ENCODE measurements around the gene TC2N.

The TC2N gene

DNA sequence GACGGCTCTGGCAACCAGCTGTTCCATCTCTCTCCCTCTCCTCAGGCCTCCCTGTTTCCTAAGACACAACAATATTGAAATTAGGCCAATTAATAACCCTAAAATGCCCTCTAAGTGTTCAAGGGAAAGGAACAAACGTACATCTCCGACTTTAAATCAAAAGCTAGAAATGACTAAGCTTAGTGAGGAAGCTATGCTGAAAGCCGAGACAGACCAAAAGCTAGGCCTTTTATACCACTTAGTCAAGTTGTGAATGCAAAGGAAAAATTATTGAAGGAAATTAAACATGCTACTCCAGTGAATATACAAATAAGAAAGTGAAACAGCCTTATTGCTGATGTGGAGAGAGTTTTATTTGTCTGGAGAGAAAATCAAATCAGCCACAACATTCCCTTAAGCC is 73.6 kb downstream of the TC2N start:
- no peak overlapping the region for H3K27ac ChIP-seq (ENCODE audit: low read depth, low read length)
- H3K4me3 ChIP-seq (ENCODE audit: low read depth, low read length): no peak overlapping the region
- no peak overlapping the region for H3K9ac ChIP-seq (ENCODE audit: low read length)
- no peaks in the 10 kb centered on the region for H3K9me3 ChIP-seq (ENCODE audit: control insufficient read depth, insufficient read depth, low read depth, low read length)
- H3K27me3 ChIP-seq (ENCODE audit: control insufficient read depth, insufficient read depth, low read length): no peaks in the 10 kb centered on the region
- H3K36me3 ChIP-seq (ENCODE audit: control insufficient read depth, insufficient read depth, low read length): no peaks in the 10 kb centered on the region; the same call in 1 of the 2 replicates
- no peaks in the 10 kb centered on the region for H3K4me1 ChIP-seq (ENCODE audit: control insufficient read depth, insufficient read depth, low read length)

DNA sequence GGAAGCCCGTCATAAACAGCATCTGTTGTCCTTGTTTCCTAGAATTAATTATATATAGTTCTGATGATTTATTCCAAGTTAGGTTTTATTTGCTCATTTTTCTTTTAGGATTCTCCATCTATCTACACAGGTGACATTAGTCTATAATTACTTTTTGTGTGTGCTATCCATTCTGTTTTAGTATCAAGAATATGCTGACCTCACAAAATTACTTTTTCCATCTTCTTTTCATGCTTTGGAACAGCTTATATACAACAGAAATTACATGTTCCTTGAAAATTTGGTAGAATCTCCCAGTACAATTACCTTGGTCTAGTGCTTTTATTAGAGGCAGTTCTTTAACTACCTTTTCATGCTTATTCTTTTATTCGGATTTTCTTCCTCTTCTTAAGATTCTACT is 81.1 kb downstream of the TC2N start:
- no peaks in the 10 kb centered on the region for H3K36me3 ChIP-seq (ENCODE audit: control insufficient read depth, insufficient read depth, low read length)
- H3K4me1 ChIP-seq (ENCODE audit: control insufficient read depth, insufficient read depth, low read length): no peaks in the 10 kb centered on the region
- H3K9me3 ChIP-seq (ENCODE audit: control insufficient read depth, insufficient read depth, low read depth, low read length): no peaks in the 10 kb centered on the region
- H3K9ac ChIP-seq (ENCODE audit: low read length): no peak overlapping the region
- H3K27ac ChIP-seq (ENCODE audit: low read depth, low read length): no peak overlapping the region
- H3K27me3 ChIP-seq (ENCODE audit: control insufficient read depth, insufficient read depth, low read length): no peaks in the 10 kb centered on the region
- no peak overlapping the region for H3K4me3 ChIP-seq (ENCODE audit: low read depth, low read length)

DNA sequence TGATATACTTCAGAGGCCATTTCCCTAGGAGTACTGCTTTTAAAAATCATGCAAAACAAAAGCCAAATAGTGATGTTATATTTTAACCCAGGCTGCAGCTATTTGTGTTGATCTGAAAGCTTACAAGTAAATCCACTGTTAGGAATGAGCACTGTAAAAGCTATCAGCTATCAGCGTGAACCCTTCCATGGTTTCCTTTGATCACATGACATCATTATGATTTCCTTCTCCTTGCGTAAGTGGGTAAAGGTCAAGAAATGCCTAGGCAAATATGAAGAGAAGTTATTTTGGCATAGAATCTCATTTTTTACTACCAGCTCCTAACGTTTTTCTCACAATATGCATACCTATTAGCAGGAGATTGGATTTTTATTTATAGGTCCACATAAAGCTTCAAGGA is 86.9 kb downstream of the TC2N start:
- no peak overlapping the region for H3K9ac ChIP-seq (ENCODE audit: low read length)
- H3K27ac ChIP-seq (ENCODE audit: low read depth, low read length): no peak overlapping the region
- no peaks in the 10 kb centered on the region for H3K9me3 ChIP-seq (ENCODE audit: control insufficient read depth, insufficient read depth, low read depth, low read length)
- H3K4me1 ChIP-seq (ENCODE audit: control insufficient read depth, insufficient read depth, low read length): no peaks in the 10 kb centered on the region
- no peaks in the 10 kb centered on the region for H3K27me3 ChIP-seq (ENCODE audit: control insufficient read depth, insufficient read depth, low read length)
- H3K36me3 ChIP-seq (ENCODE audit: control insufficient read depth, insufficient read depth, low read length): no peaks in the 10 kb centered on the region
- no peak overlapping the region for H3K4me3 ChIP-seq (ENCODE audit: low read depth, low read length)

DNA sequence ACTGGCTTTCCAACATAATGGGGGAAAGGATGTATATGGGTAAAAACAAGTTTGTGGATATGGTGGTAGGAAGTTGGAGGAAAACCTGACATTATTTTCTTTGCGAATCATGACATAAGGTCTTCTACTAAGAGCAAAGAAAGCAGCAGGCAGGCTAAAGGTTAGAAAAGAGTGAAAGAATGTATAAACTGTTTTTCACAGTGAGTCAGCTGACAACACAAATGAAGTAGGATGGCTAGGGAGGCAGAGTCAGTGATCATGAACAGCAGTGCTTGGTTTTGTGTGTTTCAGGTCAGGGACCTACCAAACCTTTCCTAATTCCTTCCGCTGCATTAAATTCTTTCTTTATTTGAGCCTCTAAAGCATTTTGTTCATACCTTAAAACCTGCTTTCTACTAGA is 89.1 kb downstream of the TC2N start:
- Histone ChIP-seq H3K9me3 (ENCODE audit: control insufficient read depth, insufficient read depth, low read depth, low read length) (no peaks in the 10 kb centered on the region), H3K4me3 (ENCODE audit: low read depth, low read length) (no peak overlapping the region), H3K27me3 (ENCODE audit: control insufficient read depth, insufficient read depth, low read length) (no peaks in the 10 kb centered on the region), H3K36me3 (ENCODE audit: control insufficient read depth, insufficient read depth, low read length) (no peaks in the 10 kb centered on the region), H3K4me1 (ENCODE audit: control insufficient read depth, insufficient read depth, low read length) (no peaks in the 10 kb centered on the region), H3K9ac (ENCODE audit: low read length) (no peak overlapping the region), H3K27ac (ENCODE audit: low read depth, low read length) (no peak overlapping the region)

DNA sequence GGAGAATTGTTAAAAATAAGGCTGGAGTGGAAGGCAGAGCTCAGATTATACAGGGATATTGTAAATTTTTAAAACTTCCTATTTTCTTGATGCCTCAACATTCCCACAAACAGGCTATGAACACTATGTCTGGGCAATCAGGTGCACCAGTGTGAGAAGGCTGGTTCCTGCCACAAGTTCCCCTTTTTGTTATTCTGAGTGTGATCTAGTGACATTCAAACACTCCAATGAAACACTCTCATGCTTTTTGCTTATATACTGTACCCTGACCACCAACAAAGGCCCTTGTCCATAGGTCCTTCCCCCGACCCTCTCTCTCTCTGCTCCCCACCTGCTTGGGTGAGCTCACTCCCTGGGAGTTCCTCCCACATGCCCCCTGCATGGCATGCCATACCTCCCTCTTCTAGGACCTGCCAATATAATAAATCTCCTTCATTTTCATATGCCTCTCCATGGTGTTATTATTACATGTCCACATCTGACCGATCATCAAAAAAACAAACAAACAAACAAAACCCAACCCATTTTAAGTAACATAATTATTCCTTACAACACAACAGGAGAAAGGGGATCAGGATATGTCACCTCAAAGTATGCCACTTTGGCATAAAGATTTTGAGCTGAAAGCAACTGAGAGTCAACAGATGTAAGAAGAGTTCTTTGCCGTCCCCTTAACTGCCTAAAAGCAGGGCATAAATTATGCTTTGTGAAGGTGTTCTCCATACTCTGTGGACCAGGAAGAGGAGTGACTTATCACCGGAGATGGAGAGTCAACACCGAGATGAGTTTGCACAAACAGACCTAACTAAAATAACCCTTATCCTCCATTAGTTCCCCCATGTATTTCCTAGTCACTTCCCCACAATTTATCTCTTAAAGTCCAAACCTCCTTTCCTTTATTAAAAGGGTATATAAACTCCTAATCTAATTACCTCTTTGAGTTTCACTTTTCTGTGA is 92.9 kb downstream of the TC2N start:
- H3K27me3 ChIP-seq (ENCODE audit: control insufficient read depth, insufficient read depth, low read length): no peaks in the 10 kb centered on the region
- H3K27ac ChIP-seq (ENCODE audit: low read depth, low read length): no peak overlapping the region
- no peaks in the 10 kb centered on the region for H3K36me3 ChIP-seq (ENCODE audit: control insufficient read depth, insufficient read depth, low read length)
- no peaks in the 10 kb centered on the region for H3K4me1 ChIP-seq (ENCODE audit: control insufficient read depth, insufficient read depth, low read length)
- H3K9ac ChIP-seq (ENCODE audit: low read length): no peak overlapping the region
- H3K9me3 ChIP-seq (ENCODE audit: control insufficient read depth, insufficient read depth, low read depth, low read length): no peaks in the 10 kb centered on the region
- no peak overlapping the region for H3K4me3 ChIP-seq (ENCODE audit: low read depth, low read length)

DNA sequence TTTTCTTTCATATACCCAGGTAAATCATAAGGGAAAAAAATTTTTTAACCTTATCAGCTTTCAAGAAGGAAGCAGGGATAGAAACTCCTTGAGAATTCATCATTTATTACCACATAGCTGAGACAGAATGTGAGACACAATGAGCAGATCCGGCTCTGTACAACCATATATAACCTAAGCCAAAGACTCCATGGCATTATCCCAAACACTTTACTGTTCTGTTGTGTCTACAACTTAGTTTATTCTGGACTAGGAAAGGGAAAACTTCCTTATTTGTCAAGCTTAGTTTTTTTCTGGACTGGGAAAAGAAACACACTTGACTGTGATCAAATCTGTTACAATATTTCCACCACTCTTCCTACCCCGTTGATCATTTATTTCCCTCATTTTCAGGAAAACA is 97.2 kb downstream of the TC2N start:
- Histone ChIP-seq H3K27ac (ENCODE audit: low read depth, low read length) (no peak overlapping the region), H3K4me3 (ENCODE audit: low read depth, low read length) (no peak overlapping the region), H3K27me3 (ENCODE audit: control insufficient read depth, insufficient read depth, low read length) (no peaks in the 10 kb centered on the region), H3K4me1 (ENCODE audit: control insufficient read depth, insufficient read depth, low read length) (no peaks in the 10 kb centered on the region), H3K36me3 (ENCODE audit: control insufficient read depth, insufficient read depth, low read length) (no peaks in the 10 kb centered on the region), H3K9me3 (ENCODE audit: control insufficient read depth, insufficient read depth, low read depth, low read length) (no peaks in the 10 kb centered on the region), H3K9ac (ENCODE audit: low read length) (no peak overlapping the region)

DNA sequence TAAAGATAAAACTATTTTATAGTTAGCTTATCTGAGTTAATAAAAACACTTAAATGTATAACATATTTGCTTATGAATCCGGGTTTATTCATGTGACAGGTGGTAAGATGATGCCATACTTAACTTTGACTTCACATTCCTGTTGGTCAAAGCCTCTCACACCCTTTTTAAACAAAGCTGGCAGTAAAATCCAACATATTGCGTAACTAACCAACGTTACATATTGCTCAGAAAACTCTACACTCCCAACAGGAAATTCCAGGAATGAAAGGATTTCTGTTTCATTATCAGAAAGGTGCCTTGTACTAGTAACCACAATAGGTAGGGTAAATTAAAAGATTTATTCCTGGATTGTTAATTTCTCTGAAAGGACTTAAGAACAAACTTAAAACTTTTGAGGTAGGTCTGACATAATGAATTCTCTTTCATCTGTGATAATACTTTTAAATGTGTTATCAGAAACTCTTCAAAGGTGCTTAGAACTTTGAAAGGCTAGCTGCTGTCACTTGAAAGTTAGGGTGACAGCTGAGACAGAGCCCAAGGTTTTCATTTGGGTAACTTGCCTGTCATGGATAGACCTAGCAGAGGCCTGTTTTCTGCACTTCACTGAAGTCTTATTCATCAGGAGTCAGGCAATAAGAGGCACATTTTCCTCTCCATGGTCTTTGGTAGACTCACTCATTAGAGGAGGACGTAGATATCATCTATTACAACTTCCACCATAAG is 111.6 kb downstream of the TC2N start:
- Histone ChIP-seq H3K4me1 (ENCODE audit: control insufficient read depth, insufficient read depth, low read length) (peaks cover 7% of the 10 kb centered on the region), H3K27ac (ENCODE audit: low read depth, low read length) (no peak overlapping the region), H3K4me3 (ENCODE audit: low read depth, low read length) (no peak overlapping the region)

DNA sequence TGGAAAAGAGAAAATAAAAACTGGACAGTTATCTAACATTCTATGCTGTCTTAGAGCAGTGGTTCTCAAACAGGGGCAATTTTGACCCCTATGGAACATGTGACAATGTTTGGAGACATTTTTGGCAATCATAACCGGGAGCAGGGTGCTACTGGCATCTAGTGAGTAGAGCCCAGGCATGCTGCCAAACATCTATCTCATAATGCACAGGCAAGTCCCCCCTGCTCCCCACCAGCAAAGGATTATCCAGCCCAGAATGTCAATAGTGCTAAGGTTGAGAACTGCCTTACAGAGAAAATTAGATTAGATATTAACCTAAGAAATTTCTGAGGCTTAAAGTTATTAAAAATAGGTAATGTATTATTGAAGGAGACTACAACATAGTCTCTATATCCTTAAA is 112.5 kb downstream of the TC2N start:
- H3K4me3 ChIP-seq (ENCODE audit: low read depth, low read length): no peak overlapping the region
- no peaks in the 10 kb centered on the region for H3K36me3 ChIP-seq (ENCODE audit: control insufficient read depth, insufficient read depth, low read length)
- no peak overlapping the region for H3K9ac ChIP-seq (ENCODE audit: low read length)
- H3K4me1 ChIP-seq (ENCODE audit: control insufficient read depth, insufficient read depth, low read length): peaks cover 7% of the 10 kb centered on the region
- no peak overlapping the region for H3K27ac ChIP-seq (ENCODE audit: low read depth, low read length)
- no peaks in the 10 kb centered on the region for H3K9me3 ChIP-seq (ENCODE audit: control insufficient read depth, insufficient read depth, low read depth, low read length)
- H3K27me3 ChIP-seq (ENCODE audit: control insufficient read depth, insufficient read depth, low read length): no peaks in the 10 kb centered on the region

More for the DNA sequence above, 111.6 kb downstream of the TC2N start:
- Histone ChIP-seq H3K27me3 (ENCODE audit: control insufficient read depth, insufficient read depth, low read length) (no peaks in the 10 kb centered on the region), H3K9ac (ENCODE audit: low read length) (no peak overlapping the region), H3K9me3 (ENCODE audit: control insufficient read depth, insufficient read depth, low read depth, low read length) (no peaks in the 10 kb centered on the region), H3K36me3 (ENCODE audit: control insufficient read depth, insufficient read depth, low read length) (no peaks in the 10 kb centered on the region)

DNA sequence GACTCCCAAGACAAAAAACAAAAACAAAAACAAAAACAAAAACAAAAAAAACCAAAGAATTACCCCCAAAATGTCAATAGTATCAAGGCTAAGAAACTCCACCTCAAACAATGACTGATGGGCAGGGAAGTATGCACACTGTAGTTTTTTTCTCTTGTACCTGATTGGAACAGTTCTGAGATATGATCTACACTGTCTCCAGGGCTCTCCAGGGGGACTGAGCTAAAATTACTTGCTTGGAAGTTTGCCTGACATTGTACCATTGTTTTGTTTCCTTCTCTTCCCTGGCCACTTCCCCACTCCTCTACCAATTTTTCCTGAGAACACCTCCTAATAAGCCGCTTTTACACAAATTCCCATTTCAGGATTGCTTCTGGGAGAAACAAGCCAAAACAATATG is 113.2 kb downstream of the TC2N start:
- no peak overlapping the region for H3K27ac ChIP-seq (ENCODE audit: low read depth, low read length)
- H3K9ac ChIP-seq (ENCODE audit: low read length): no peak overlapping the region
- no peaks in the 10 kb centered on the region for H3K36me3 ChIP-seq (ENCODE audit: control insufficient read depth, insufficient read depth, low read length)
- no peak overlapping the region for H3K4me3 ChIP-seq (ENCODE audit: low read depth, low read length)
- H3K9me3 ChIP-seq (ENCODE audit: control insufficient read depth, insufficient read depth, low read depth, low read length): no peaks in the 10 kb centered on the region
- peaks cover 7% of the 10 kb centered on the region for H3K4me1 ChIP-seq (ENCODE audit: control insufficient read depth, insufficient read depth, low read length)
- H3K27me3 ChIP-seq (ENCODE audit: control insufficient read depth, insufficient read depth, low read length): no peaks in the 10 kb centered on the region

DNA sequence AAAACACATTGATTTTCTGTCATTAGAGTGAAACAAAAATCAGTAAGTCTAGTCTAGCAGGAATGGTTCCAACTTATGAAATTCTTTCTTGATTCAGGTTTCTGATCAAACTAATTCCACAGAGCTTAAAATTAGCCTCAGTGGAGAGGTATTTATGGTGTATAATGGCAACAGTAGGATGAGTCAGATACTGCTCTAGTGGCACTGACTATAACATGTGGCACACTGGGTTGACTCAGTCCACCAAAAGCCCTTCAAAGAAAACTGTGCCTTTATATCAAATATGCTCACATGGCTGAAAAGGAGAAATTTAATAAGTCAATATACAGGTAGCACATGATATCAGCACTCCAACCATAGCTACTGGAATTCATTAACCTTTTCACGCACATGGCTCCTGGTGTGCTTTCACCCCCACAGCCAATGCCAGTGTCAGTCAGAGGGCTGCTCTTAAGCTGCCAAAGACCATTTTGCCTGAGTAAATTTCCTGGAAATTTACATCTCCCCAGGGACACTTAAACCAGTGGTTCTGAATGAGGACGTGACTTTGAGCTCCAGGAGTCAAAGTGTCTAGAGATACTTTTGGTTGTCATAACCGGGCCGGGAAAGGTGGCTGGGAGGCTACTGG is 113.7 kb downstream of the TC2N start:
- Histone ChIP-seq H3K9ac (ENCODE audit: low read length) (no peak overlapping the region), H3K4me1 (ENCODE audit: control insufficient read depth, insufficient read depth, low read length) (peaks cover 7% of the 10 kb centered on the region), H3K27ac (ENCODE audit: low read depth, low read length) (no peak overlapping the region), H3K36me3 (ENCODE audit: control insufficient read depth, insufficient read depth, low read length) (no peaks in the 10 kb centered on the region), H3K9me3 (ENCODE audit: control insufficient read depth, insufficient read depth, low read depth, low read length) (no peaks in the 10 kb centered on the region), H3K27me3 (ENCODE audit: control insufficient read depth, insufficient read depth, low read length) (no peaks in the 10 kb centered on the region), H3K4me3 (ENCODE audit: low read depth, low read length) (no peak overlapping the region)

DNA sequence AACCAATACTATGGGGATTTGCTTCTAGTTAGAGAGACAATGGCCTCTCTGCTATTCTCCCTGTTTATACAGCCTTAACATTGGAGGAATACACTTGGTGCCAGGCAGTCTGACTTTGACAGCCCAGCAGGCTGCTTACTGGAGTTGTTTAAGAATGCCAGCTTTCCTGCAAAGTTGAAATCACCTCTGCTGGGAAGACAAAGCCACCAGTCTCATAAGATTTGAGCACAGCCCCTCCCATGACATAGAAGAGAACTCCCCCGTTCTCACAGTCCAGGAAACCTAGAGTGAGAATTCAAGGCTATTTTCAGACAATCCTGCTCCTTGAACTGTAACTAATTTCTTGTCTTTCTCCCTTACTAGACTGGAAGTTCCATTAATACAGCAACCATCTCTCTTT is 114.4 kb downstream of the TC2N start:
- Histone ChIP-seq H3K9ac (ENCODE audit: low read length) (no peak overlapping the region), H3K9me3 (ENCODE audit: control insufficient read depth, insufficient read depth, low read depth, low read length) (no peaks in the 10 kb centered on the region), H3K27ac (ENCODE audit: low read depth, low read length) (no peak overlapping the region), H3K4me3 (ENCODE audit: low read depth, low read length) (no peak overlapping the region), H3K27me3 (ENCODE audit: control insufficient read depth, insufficient read depth, low read length) (no peaks in the 10 kb centered on the region), H3K4me1 (ENCODE audit: control insufficient read depth, insufficient read depth, low read length) (peaks cover 7% of the 10 kb centered on the region), H3K36me3 (ENCODE audit: control insufficient read depth, insufficient read depth, low read length) (no peaks in the 10 kb centered on the region)
